Stimulated activated CD8-positive, alpha-beta memory T cell treated with anti-CD3 and anti-CD28 coated beads, Interleukin-12 subunit alpha, Interleukin-12 subunit beta, amount 100 ng/mL, for 24 hours (primary cell): ENCODE results near the gene GTF3C1.
A peak's percentile ranks its signal among the peaks of the same experiment; 100 is the strongest.
"Not testable (repeated sequence)": the region's sequence is repeated elsewhere in the genome, so short reads cannot be mapped to it uniquely, and the experiment has no call there.

Source experiments
- DNase-seq: peaks from one replicate; pipeline ENCODE4 v3.0.0-alpha.2; 2020; ENCODE audit errors: extremely low read depth

The GTF3C1 gene

GRCh38 chr16:27549746-27550581 is at the start of gene GTF3C1, which contains the start of gene KATNIP:
TSS of gene GTF3C1 (minus strand) at chr16:27549913. CDS start at chr16:27549890, 23 bp downstream.
TSS of gene KATNIP (plus strand) at chr16:27550144. CDS start at chr16:27550171, 27 bp downstream.
- peak; percentile 100 for DNase-seq

- DNase-seq: no peak
These were observed 49.3 kb upstream of the GTF3C1 start for GRCh38 chr16:27598931-27599565.

- DNase-seq: no peak
These were observed 48.5 kb upstream of the GTF3C1 start for GRCh38 chr16:27598220-27598619.

- DNase-seq: no peak
These were observed 47.6 kb upstream of the GTF3C1 start for GRCh38 chr16:27597361-27597760.

GRCh38 chr16:27596411-27596810 is 46.7 kb upstream of the GTF3C1 start:
- DNase-seq: no peak

- no peak for DNase-seq
These were observed 46.3 kb upstream of the GTF3C1 start for GRCh38 chr16:27595993-27596392.

- no peak for DNase-seq
These were observed 45.8 kb upstream of the GTF3C1 start for GRCh38 chr16:27595475-27595874.

GRCh38 chr16:27591837-27592236 is 42.1 kb upstream of the GTF3C1 start:
- DNase-seq: no peak

- no peak for DNase-seq
These were observed 38.3 kb upstream of the GTF3C1 start for GRCh38 chr16:27588057-27588456.

GRCh38 chr16:27586711-27587110 is 37.0 kb upstream of the GTF3C1 start:
- DNase-seq: no peak

- DNase-seq: no peak
These were observed 35.5 kb upstream of the GTF3C1 start for GRCh38 chr16:27585200-27585599.

- no peak for DNase-seq
These were observed 33.9 kb upstream of the GTF3C1 start for GRCh38 chr16:27583634-27584033.

- DNase-seq: no peak
These were observed 33.2 kb upstream of the GTF3C1 start for GRCh38 chr16:27582883-27583282.

GRCh38 chr16:27579087-27579980 is 29.6 kb upstream of the GTF3C1 start:
- DNase-seq: no peak

- no peak for DNase-seq
These were observed 27.0 kb upstream of the GTF3C1 start for GRCh38 chr16:27576729-27577128.

- DNase-seq: no peak
These were observed 23.0 kb upstream of the GTF3C1 start for GRCh38 chr16:27572711-27573110.

- DNase-seq: no peak
These were observed 22.0 kb upstream of the GTF3C1 start for GRCh38 chr16:27571433-27572326.

- not testable (repeated sequence) for DNase-seq
These were observed 21.3 kb upstream of the GTF3C1 start for GRCh38 chr16:27570986-27571385.

GRCh38 chr16:27568077-27568476 is 18.4 kb upstream of the GTF3C1 start:
- DNase-seq: no peak

GRCh38 chr16:27566417-27566816 is 16.7 kb upstream of the GTF3C1 start:
- DNase-seq: no peak

GRCh38 chr16:27564224-27564623 is 14.5 kb upstream of the GTF3C1 start:
- DNase-seq: no peak
